Neural cell (in vitro differentiated cells): ENCODE data around the gene RNPEP.

Source experiments
- CTCF ChIP-seq: fragments of 450-650 bp; IDR thresholded peaks from 2 replicates; pipeline ENCODE4 v1.5.1; 2014; ENCODE audit warnings: antibody characterized with exemption, mild to moderate bottlenecking, moderate library complexity; ENCODE audit not compliant: poor library complexity, severe bottlenecking
- EZH2 ChIP-seq: fragments of 200-600, 300-800 bp; shearing (Covaris generic), sonication (generic); IDR thresholded peaks from 2 replicates; pipeline ENCODE4 v1.6.1; 2014; ENCODE audit warnings: antibody characterized with exemption, low read length, borderline replicate concordance, mild to moderate bottlenecking; ENCODE audit not compliant: insufficient read depth, poor library complexity, severe bottlenecking
- MXI1 ChIP-seq: fragments of 450-650 bp; conservative IDR thresholded peaks from 2 replicates; pipeline ENCODE4 v1.6.1; 2014; ENCODE audit warnings: antibody characterized with exemption, mild to moderate bottlenecking; ENCODE audit not compliant: poor library complexity, severe bottlenecking
- POLR2AphosphoS5 ChIP-seq: IDR thresholded peaks from 2 replicates; pipeline ENCODE4 v1.6.1; 2012
- SMC3 ChIP-seq: fragments of 450-650 bp; conservative IDR thresholded peaks from 2 replicates; pipeline ENCODE4 v1.6.1; 2014; ENCODE audit warnings: antibody characterized with exemption, mild to moderate bottlenecking, moderate library complexity; ENCODE audit not compliant: poor library complexity
- TAF1 ChIP-seq: IDR thresholded peaks from 2 replicates; pipeline ENCODE4 v1.6.1; 2012; ENCODE audit warnings: low read depth
- TF ChIP-seq, protein P1 (sequence below): IDR thresholded peaks from 2 replicates; pipeline ENCODE4 v1.6.1; 2012; ENCODE audit warnings: borderline replicate concordance

DNA sequence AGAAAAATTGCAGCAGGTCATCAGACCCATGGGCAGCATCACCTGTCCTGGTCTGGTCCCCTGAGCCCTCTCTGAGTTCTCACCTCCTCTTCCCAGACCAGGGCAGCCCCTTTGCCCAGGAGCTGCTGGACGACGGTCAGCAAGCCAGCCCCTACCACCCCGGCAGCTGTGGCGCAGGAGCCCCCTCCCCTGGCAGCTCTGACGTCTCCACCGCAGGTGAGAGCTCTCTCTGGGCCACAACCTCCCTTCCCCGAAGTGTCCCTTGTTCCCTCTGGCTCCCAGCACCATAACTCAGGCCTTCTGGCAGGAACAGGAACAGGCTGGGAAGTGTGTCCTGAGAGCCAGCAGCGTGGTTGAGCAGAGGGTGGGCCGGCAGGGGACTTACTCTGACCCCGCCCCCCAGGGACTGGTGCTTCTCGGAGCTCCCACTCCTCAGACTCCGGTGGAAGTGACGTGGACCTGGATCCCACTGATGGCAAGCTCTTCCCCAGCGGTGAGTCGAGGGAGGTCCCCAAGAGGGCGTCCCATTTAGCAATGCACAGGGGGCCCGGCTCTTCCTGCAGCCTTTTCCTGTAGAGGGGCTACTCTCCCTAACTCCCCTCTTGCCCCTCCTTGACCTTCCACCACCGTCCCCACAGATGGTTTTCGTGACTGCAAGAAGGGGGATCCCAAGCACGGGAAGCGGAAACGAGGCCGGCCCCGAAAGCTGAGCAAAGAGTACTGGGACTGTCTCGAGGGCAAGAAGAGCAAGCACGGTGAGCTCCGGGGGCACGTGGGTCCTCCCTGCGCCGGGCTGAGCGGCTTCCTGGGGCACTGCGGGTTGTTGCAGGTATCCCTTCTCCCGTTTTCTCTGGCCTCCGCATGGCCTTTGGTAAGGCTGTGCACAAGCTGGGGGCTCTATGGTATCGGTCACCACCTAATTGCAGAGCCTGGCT lies 30.4 kb downstream of the RNPEP start:
- no peak for TF ChIP-seq TAF1
- TF ChIP-seq EZH2 = no peak
- TF ChIP-seq POLR2AphosphoS5 = no peak
- TF ChIP-seq CTCF = no peak
- TF ChIP-seq, protein P1, sequence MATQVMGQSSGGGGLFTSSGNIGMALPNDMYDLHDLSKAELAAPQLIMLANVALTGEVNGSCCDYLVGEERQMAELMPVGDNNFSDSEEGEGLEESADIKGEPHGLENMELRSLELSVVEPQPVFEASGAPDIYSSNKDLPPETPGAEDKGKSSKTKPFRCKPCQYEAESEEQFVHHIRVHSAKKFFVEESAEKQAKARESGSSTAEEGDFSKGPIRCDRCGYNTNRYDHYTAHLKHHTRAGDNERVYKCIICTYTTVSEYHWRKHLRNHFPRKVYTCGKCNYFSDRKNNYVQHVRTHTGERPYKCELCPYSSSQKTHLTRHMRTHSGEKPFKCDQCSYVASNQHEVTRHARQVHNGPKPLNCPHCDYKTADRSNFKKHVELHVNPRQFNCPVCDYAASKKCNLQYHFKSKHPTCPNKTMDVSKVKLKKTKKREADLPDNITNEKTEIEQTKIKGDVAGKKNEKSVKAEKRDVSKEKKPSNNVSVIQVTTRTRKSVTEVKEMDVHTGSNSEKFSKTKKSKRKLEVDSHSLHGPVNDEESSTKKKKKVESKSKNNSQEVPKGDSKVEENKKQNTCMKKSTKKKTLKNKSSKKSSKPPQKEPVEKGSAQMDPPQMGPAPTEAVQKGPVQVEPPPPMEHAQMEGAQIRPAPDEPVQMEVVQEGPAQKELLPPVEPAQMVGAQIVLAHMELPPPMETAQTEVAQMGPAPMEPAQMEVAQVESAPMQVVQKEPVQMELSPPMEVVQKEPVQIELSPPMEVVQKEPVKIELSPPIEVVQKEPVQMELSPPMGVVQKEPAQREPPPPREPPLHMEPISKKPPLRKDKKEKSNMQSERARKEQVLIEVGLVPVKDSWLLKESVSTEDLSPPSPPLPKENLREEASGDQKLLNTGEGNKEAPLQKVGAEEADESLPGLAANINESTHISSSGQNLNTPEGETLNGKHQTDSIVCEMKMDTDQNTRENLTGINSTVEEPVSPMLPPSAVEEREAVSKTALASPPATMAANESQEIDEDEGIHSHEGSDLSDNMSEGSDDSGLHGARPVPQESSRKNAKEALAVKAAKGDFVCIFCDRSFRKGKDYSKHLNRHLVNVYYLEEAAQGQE = no peak
- TF ChIP-seq SMC3 = no peak
- no peak for TF ChIP-seq MXI1
